PFSK-1 (cell line): ENCODE results near the gene PGF.

Experiments
- FOXP2 ChIP-seq: optimal IDR thresholded peaks from 2 replicates; pipeline ENCODE3; 2011; ENCODE audit warnings: borderline replicate concordance, control low read depth, inconsistent platforms; ENCODE audit not compliant: insufficient read depth; ENCODE audit errors: extremely low read length, extremely low read depth
- POLR2AphosphoS5 ChIP-seq: IDR thresholded peaks from 2 replicates; pipeline ENCODE4 v1.6.1; 2012; ENCODE audit warnings: low read depth, mild to moderate bottlenecking, control low read depth, low read length, moderate library complexity
- REST ChIP-seq, 2 experiments: IDR thresholded peaks; 2 replicates each; pipeline versions ENCODE4 v1.6.1 to v1.8.0; 2011 to 2012; ENCODE audit warnings: low read depth in 2 of 2, low read length in 2 of 2, control low read depth in 1 of 2, inconsistent platforms in 1 of 2, mild to moderate bottlenecking in 1 of 2, moderate library complexity in 1 of 2; ENCODE audit not compliant: insufficient read depth in 1 of 2
- SIN3A ChIP-seq: IDR thresholded peaks from 2 replicates; pipeline ENCODE4 v1.6.1; 2012; ENCODE audit warnings: mild to moderate bottlenecking, low read length, moderate library complexity, borderline replicate concordance; ENCODE audit not compliant: insufficient read depth
- TAF1 ChIP-seq: IDR thresholded peaks from 2 replicates; pipeline ENCODE4 v1.6.1; 2012; ENCODE audit warnings: low read length, control low read depth, borderline replicate concordance; ENCODE audit not compliant: insufficient read depth

Gene PGF

GRCh38 chr14:74980731-74981461, 25.5 kb upstream of the PGF start:
- TF ChIP-seq FOXP2, result no peak
- no peak for TF ChIP-seq SIN3A
- TF ChIP-seq REST (IDR thresholded peaks at IDR 0.05; ENCODE audit: insufficient read depth in 1 of 2, low read depth in 2 of 2, low read length in 2 of 2), result no peak
- TF ChIP-seq TAF1, result no peak
- no peak for TF ChIP-seq POLR2AphosphoS5

GRCh38 chr14:74980398-74980730, 25.0 kb upstream of the PGF start:
- TF ChIP-seq REST (IDR thresholded peaks at IDR 0.05; ENCODE audit: insufficient read depth in 1 of 2, low read depth in 2 of 2, low read length in 2 of 2) (no peak), POLR2AphosphoS5 (no peak), TAF1 (no peak), SIN3A (no peak), FOXP2 (no peak)

GRCh38 chr14:74979442-74980397, 24.3 kb upstream of the PGF start:
- TF ChIP-seq FOXP2 (no peak), REST (IDR thresholded peaks at IDR 0.05; ENCODE audit: insufficient read depth in 1 of 2, low read depth in 2 of 2, low read length in 2 of 2) (no peak), POLR2AphosphoS5 (no peak), SIN3A (no peak), TAF1 (no peak)

GRCh38 chr14:74979029-74979428, 23.6 kb upstream of the PGF start:
- TF ChIP-seq POLR2AphosphoS5 (no peak), TAF1 (no peak), FOXP2 (no peak), REST (IDR thresholded peaks at IDR 0.05; ENCODE audit: insufficient read depth in 1 of 2, low read depth in 2 of 2, low read length in 2 of 2) (no peak), SIN3A (no peak)
